ENCODE measurements around the gene ARVCF.

Gene ARVCF

DNA sequence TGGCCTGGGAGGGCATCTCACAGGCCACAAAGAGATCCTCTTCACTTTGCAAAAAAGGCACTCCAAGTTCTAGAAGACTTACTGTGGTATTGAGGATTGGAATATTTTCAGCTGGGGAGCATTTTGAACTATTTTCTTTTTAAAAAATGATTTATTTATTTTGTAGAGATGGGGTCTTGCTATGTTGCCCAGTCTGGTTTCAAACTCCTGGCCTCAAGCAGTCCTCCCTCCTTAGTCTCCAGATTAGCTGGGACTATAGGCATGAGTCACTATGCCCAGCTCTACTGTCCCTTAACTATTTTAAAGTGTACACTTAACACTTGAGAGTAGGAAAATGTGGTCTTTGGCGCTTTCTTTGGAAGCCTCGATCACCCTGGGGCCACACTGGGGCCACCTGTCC, 38.5 kb upstream of the ARVCF start:
- CTCF ChIA-PET, result no interaction called here
- POLR2A ChIA-PET, result no interaction called here
- Histone ChIP-seq H3K9me3 (ENCODE audit: control insufficient read depth, insufficient read depth, low read depth, low read length) (no peaks in the 10 kb centered on the region), H3K36me3 (ENCODE audit: control insufficient read depth in 2 of 2, insufficient read depth in 1 of 2, low read length in 2 of 2) (peaks cover 0 to 55% of the 10 kb centered on the region in 2 experiments; a peak in 2 of 3 replicates), H3K27ac (ENCODE audit: extremely low read depth, low read depth, low read length) (no peak overlapping the region), H3K4me3 (ENCODE audit: low read depth, low read length) (no peak overlapping the region), H3K4me1 (ENCODE audit: control insufficient read depth, insufficient read depth, low read length) (no peaks in the 10 kb centered on the region)
- TF ChIP-seq ZNF121 (tag by site-specific recombination; IDR thresholded peaks at IDR 0.05) (peak; percentile 93), ZNF423 (tag by site-specific recombination; IDR thresholded peaks at IDR 0.05) (no peak), ZNF391 (tag by site-specific recombination; IDR thresholded peaks at IDR 0.05; ENCODE audit: borderline replicate concordance, low read depth) (no peak), ZNF174 (tag by site-specific recombination; IDR thresholded peaks at IDR 0.05) (no peak), ZNF677 (tag by site-specific recombination; IDR thresholded peaks at IDR 0.05) (no peak), ZNF544 (tag by site-specific recombination; IDR thresholded peaks at IDR 0.05) (no peak)

DNA sequence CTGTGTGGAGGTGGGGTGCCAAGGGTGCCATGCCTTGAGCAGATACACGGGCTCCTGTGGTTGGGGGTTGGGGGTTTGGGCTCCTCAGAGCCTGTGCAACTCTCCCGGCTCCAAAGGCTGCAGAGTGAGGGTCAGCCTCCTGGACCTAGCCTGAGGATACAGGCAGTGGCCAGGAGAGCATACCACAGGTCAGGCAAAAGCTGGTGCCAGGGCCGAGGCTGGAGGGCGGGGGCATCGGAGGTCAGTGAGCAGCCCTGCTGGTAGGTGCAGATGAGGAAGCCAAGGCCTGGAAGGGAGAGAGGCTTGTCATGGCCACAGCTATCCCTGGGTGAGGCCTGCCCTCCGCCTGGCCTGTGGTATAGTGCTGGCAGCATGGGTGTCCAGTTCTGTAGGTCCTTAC, 37.9 kb upstream of the ARVCF start:
- POLR2A ChIA-PET, result no interaction called here
- H3K4me3 ChIP-seq (ENCODE audit: low read depth, low read length), result no peak overlapping the region
- no peaks in the 10 kb centered on the region for H3K4me1 ChIP-seq (ENCODE audit: control insufficient read depth, insufficient read depth, low read length)
- TF ChIP-seq ZNF670 (tag by site-specific recombination; IDR thresholded peaks at IDR 0.05; ENCODE audit: low read depth) (no peak), ZNF561 (tag by site-specific recombination; IDR thresholded peaks at IDR 0.05; ENCODE audit: borderline replicate concordance) (no peak), ZNF629 (tag by site-specific recombination; IDR thresholded peaks at IDR 0.05) (no peak), ZNF785 (tag by site-specific recombination; IDR thresholded peaks at IDR 0.05) (no peak)
- TF ChIP-seq, protein P1, sequence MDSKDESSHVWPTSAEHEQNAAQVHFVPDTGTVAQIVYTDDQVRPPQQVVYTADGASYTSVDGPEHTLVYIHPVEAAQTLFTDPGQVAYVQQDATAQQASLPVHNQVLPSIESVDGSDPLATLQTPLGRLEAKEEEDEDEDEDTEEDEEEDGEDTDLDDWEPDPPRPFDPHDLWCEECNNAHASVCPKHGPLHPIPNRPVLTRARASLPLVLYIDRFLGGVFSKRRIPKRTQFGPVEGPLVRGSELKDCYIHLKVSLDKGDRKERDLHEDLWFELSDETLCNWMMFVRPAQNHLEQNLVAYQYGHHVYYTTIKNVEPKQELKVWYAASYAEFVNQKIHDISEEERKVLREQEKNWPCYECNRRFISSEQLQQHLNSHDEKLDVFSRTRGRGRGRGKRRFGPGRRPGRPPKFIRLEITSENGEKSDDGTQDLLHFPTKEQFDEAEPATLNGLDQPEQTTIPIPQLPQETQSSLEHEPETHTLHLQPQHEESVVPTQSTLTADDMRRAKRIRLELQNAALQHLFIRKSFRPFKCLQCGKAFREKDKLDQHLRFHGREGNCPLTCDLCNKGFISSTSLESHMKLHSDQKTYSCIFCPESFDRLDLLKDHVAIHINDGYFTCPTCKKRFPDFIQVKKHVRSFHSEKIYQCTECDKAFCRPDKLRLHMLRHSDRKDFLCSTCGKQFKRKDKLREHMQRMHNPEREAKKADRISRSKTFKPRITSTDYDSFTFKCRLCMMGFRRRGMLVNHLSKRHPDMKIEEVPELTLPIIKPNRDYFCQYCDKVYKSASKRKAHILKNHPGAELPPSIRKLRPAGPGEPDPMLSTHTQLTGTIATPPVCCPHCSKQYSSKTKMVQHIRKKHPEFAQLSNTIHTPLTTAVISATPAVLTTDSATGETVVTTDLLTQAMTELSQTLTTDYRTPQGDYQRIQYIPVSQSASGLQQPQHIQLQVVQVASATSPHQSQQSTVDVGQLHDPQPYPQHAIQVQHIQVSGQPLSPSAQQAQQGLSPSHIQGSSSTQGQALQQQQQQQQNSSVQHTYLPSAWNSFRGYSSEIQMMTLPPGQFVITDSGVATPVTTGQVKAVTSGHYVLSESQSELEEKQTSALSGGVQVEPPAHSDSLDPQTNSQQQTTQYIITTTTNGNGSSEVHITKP (tag by site-specific recombination; IDR thresholded peaks at IDR 0.05), result no peak
- TF ChIP-seq, protein P2, sequence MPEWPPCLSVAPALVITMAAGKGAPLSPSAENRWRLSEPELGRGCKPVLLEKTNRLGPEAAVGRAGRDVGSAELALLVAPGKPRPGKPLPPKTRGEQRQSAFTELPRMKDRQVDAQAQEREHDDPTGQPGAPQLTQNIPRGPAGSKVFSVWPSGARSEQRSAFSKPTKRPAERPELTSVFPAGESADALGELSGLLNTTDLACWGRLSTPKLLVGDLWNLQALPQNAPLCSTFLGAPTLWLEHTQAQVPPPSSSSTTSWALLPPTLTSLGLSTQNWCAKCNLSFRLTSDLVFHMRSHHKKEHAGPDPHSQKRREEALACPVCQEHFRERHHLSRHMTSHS (tag by site-specific recombination; IDR thresholded peaks at IDR 0.05), result no peak
- H3K27ac ChIP-seq (ENCODE audit: extremely low read depth, low read depth, low read length), result no peak overlapping the region
- peaks cover 0 to 55% of the 10 kb centered on the region in 2 experiments; a peak in 2 of 3 replicates for H3K36me3 ChIP-seq (ENCODE audit: control insufficient read depth in 2 of 2, insufficient read depth in 1 of 2, low read length in 2 of 2)
- H3K9me3 ChIP-seq (ENCODE audit: control insufficient read depth, insufficient read depth, low read depth, low read length), result no peaks in the 10 kb centered on the region
- CTCF ChIA-PET, result interaction anchor here (0.7 kb wide), 1 partner anchor 36 kb away, joined by 3 read pairs; no protein-coding TSS in a partner anchor

DNA sequence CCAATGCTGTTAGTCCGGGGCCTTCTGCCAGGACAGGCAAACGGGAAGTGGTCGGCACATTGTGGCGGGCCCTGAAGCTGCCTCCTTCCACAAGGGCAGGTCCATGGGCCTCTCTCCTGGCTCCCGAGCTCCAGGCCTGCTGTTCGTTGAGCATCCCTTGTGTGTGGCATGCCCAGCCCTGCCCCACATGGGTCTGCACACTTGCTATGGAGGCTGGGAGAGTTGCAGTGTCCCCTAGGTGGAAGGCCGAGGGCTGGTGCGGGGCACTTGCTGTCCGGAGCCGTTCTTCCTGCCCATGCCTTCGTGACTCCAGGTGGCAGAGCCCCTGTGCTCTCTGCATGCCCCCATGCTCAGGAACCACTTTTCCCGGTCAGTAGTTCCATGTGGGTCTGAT, 37.4 kb upstream of the ARVCF start:
- POLR2A ChIA-PET, result no interaction called here
- no peak overlapping the region for H3K27ac ChIP-seq (ENCODE audit: extremely low read depth, low read depth, low read length)
- H3K36me3 ChIP-seq (ENCODE audit: control insufficient read depth in 2 of 2, insufficient read depth in 1 of 2, low read length in 2 of 2), result peaks cover 0 to 54% of the 10 kb centered on the region in 2 experiments; a peak in 2 of 3 replicates
- H3K4me3 ChIP-seq (ENCODE audit: low read depth, low read length), result no peak overlapping the region
- H3K4me1 ChIP-seq (ENCODE audit: control insufficient read depth, insufficient read depth, low read length), result no peaks in the 10 kb centered on the region
- CTCF ChIA-PET, result interaction anchor here (0.6 kb wide), 1 partner anchor 89 kb away, joined by 3 read pairs; no protein-coding TSS in a partner anchor
- no peaks in the 10 kb centered on the region for H3K9me3 ChIP-seq (ENCODE audit: control insufficient read depth, insufficient read depth, low read depth, low read length)
- TF ChIP-seq, protein P3, sequence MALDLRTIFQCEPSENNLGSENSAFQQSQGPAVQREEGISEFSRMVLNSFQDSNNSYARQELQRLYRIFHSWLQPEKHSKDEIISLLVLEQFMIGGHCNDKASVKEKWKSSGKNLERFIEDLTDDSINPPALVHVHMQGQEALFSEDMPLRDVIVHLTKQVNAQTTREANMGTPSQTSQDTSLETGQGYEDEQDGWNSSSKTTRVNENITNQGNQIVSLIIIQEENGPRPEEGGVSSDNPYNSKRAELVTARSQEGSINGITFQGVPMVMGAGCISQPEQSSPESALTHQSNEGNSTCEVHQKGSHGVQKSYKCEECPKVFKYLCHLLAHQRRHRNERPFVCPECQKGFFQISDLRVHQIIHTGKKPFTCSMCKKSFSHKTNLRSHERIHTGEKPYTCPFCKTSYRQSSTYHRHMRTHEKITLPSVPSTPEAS (tag by site-specific recombination; IDR thresholded peaks at IDR 0.05), result no peak
- TF ChIP-seq, protein P4, sequence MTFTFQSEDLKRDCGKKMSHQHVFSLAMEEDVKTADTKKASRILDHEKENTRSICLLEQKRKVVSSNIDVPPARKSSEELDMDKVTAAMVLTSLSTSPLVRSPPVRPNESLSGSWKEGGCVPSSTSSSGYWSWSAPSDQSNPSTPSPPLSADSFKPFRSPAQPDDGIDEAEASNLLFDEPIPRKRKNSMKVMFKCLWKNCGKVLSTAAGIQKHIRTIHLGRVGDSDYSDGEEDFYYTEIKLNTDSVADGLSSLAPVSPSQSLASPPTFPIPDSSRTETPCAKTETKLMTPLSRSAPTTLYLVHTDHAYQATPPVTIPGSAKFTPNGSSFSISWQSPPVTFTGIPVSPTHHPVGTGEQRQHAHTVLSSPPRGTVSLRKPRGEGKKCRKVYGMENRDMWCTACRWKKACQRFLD (tag by site-specific recombination; IDR thresholded peaks at IDR 0.05), result no peak
- no peak for TF ChIP-seq ZFP69B (tag by site-specific recombination; IDR thresholded peaks at IDR 0.05)
- TF ChIP-seq ZNF707 (tag by site-specific recombination; IDR thresholded peaks at IDR 0.05), result no peak
